AG10803 (cell line): Measurements from ENCODE around the gene TDRD9.

Source experiments
- DNase-seq: peaks from one replicate; pipeline ENCODE4 v3.0.0; 2010; ENCODE audit warnings: low read depth
- H3K4me3 ChIP-seq: 2 replicates; pipeline ENCODE4 v1.5.1; 2011; ENCODE audit warnings: mild to moderate bottlenecking, low read length, control low read depth
- CTCF ChIP-seq: conservative IDR thresholded peaks from 2 replicates; pipeline ENCODE4 v1.5.1; 2011; ENCODE audit warnings: mild to moderate bottlenecking, low read length, control low read depth, inconsistent platforms

The TDRD9 gene

GRCh38 chr14:103892247-103892646, 36.0 kb upstream of the TDRD9 start:
- no peak for DNase-seq
- TF ChIP-seq CTCF = no peak
- no peak overlapping the region for H3K4me3 ChIP-seq

GRCh38 chr14:103894034-103894722, 34.1 kb upstream of the TDRD9 start:
- TF ChIP-seq CTCF = no peak
- H3K4me3 ChIP-seq = no peak overlapping the region
- DNase-seq = no peak

DNA sequence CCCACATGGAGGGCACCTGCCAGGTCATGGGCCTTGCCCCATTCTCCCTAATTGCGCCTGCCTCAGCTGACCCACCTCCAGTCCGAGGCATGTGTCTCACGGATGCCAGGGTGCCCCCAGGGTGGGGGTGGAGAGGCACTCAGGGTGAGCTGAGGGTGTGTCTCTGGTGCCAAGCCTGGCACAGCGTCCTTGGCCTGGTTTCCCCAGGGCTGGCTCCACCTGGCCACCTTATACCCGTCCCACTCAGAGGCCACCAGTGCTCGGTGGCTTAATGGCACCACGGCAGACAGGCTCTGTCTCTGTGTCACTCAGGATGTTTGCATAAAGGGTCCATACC, 33.6 kb upstream of the TDRD9 start:
- no peak overlapping the region for H3K4me3 ChIP-seq
- TF ChIP-seq CTCF = no peak
- no peak for DNase-seq

DNA sequence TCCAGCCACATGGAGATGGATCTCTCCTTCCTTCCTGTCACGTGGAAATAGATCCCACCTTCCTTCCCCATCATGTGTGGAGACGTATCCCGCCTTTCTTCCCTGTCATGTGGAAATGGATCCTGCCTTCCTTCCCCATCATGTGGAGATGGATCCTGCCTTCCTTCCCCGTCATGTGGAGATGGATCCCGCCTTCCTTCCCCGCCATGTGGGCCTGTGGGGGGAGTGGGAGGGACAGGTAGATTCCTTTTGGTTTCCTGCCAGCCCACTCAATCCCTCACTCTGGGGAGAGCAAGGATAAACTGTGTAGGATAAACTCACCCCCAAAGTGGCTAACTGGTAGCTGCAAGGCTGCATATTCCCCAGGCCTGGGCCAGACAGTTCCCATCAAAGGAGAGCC, 31.7 kb upstream of the TDRD9 start:
- no peak overlapping the region for H3K4me3 ChIP-seq
- DNase-seq = no peak
- no peak for TF ChIP-seq CTCF

- TF ChIP-seq CTCF = no peak
- no peak overlapping the region for H3K4me3 ChIP-seq
- DNase-seq = no peak
These were observed 30.9 kb upstream of the TDRD9 start for GRCh38 chr14:103897075-103897947.

GRCh38 chr14:103898204-103898603, 30.1 kb upstream of the TDRD9 start:
- TF ChIP-seq CTCF = no peak
- DNase-seq = no peak
- no peak overlapping the region for H3K4me3 ChIP-seq

DNA sequence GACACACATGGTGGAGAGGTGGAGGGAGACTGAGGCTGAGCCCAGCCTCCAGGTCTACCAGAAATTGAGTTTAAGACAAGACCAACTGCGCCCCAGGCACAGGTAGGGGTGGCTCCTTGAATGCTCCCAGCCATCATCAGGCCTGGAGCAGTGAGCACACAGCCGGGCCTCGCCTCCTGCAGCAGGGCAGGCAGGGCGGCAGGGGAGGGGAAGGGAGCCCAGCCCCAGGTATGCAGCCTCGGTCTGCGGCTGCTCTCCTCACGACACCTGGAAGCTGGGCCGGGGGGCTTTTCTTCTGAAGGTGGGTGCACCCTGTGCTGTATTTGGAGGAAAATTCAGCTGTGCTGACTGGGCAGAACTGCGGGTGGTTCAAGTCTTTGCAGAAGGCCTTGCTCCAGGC, 29.5 kb upstream of the TDRD9 start:
- no peak for DNase-seq
- H3K4me3 ChIP-seq = no peak overlapping the region
- TF ChIP-seq CTCF = no peak
